ENCODE measurements around the gene TTLL11. TPM values are rescaled to one million over a fixed set of nuclear protein-coding genes. Genes with fewer than 3 reads are reported as not detected.

Gene TTLL11
- polyA plus RNA-seq, 1 of the 3 experiments (the other 2 are of a cell fraction): 6.8 TPM

GRCh38 chr9:121868626-121869025 is 224.5 kb downstream of the TTLL11 start:
- TF ChIP-seq TCF12 (IDR thresholded peaks at IDR 0.05) (0 out of 2 replicates have a peak, but pooled peaks have one; percentile 6), FOXM1 (IDR thresholded peaks at IDR 0.05; ENCODE audit: low read depth) (no peak), EP300 (IDR thresholded peaks at IDR 0.05; ENCODE audit: borderline replicate concordance in 1 of 2, low read depth in 1 of 2, low read length in 1 of 2) (no peak)
- no peak overlapping the region for H3K27ac ChIP-seq (ENCODE audit: low read depth in 2 of 2, low read length in 1 of 2)
- H3F3A ChIP-seq (replicated peaks; ENCODE audit: insufficient read depth): peaks cover 21% of the 10 kb centered on the region
- no peak overlapping the region for H3K4me3 ChIP-seq (ENCODE audit: low read depth in 2 of 2, low read length in 1 of 2)
- H2AFZ ChIP-seq (ENCODE audit: low read depth): no peak overlapping the region
- peaks cover 2 to 11% of the 10 kb centered on the region in 2 experiments for H3K36me3 ChIP-seq (replicated peaks in 1 of 2; ENCODE audit: control insufficient read depth in 1 of 2, insufficient read depth in 2 of 2, low read length in 1 of 2)
- ChIA-PET POLR2A (no interaction called here), CTCF (no interaction called here)
- 0 out of 2 replicates have a peak, but pooled peaks cover 3% of the 10 kb centered on the region for H3K79me2 ChIP-seq (ENCODE audit: insufficient read depth)
- no peak overlapping the region for H3K4me2 ChIP-seq
- no peak overlapping the region for H3K9ac ChIP-seq
- no peaks in the 10 kb centered on the region for H3K9me2 ChIP-seq
- no peaks in the 10 kb centered on the region for H4K20me1 ChIP-seq (ENCODE audit: insufficient read depth)
- H3K27me3 ChIP-seq (ENCODE audit: insufficient read depth): no peaks in the 10 kb centered on the region
- no peak for DNase-seq
- H3K4me1 ChIP-seq (ENCODE audit: control insufficient read depth in 1 of 2, insufficient read depth in 2 of 2, low read depth in 1 of 2, low read length in 1 of 2): peaks cover 2 to 13% of the 10 kb centered on the region in 2 experiments; a peak in 3 of 4 replicates
- no peaks in the 10 kb centered on the region for H3K9me3 ChIP-seq
- WGBS (ENCODE audit: low lambda C conversion rate): 80% methylated on average over 1 of the region's 1 CpG

- Histone ChIP-seq H3K27ac (ENCODE audit: low read depth in 2 of 2, low read length in 1 of 2) (no peak overlapping the region), H3K9me2 (no peaks in the 10 kb centered on the region), H3K4me3 (ENCODE audit: low read depth in 2 of 2, low read length in 1 of 2) (no peak overlapping the region), H3K27me3 (ENCODE audit: insufficient read depth) (no peaks in the 10 kb centered on the region), H3F3A (replicated peaks; ENCODE audit: insufficient read depth) (peaks cover 21% of the 10 kb centered on the region), H2AFZ (ENCODE audit: low read depth) (no peak overlapping the region), H4K20me1 (ENCODE audit: insufficient read depth) (no peaks in the 10 kb centered on the region), H3K4me2 (no peak overlapping the region), H3K4me1 (ENCODE audit: control insufficient read depth in 1 of 2, insufficient read depth in 2 of 2, low read depth in 1 of 2, low read length in 1 of 2) (peaks cover 2 to 13% of the 10 kb centered on the region in 2 experiments; a peak in 3 of 4 replicates), H3K9ac (no peak overlapping the region), H3K79me2 (ENCODE audit: insufficient read depth) (0 out of 2 replicates have a peak, but pooled peaks cover 3% of the 10 kb centered on the region), H3K9me3 (no peaks in the 10 kb centered on the region), H3K36me3 (replicated peaks in 1 of 2; ENCODE audit: control insufficient read depth in 1 of 2, insufficient read depth in 2 of 2, low read length in 1 of 2) (peaks cover 2 to 11% of the 10 kb centered on the region in 2 experiments)
- WGBS (ENCODE audit: low lambda C conversion rate): 83% methylated on average over 1 of the region's 1 CpG
- TF ChIP-seq RFX5 (IDR thresholded peaks at IDR 0.05; ENCODE audit: low read length) (no peak), FOXJ3 (CRISPR knock-in tag; IDR thresholded peaks at IDR 0.05) (no peak), JUND (IDR thresholded peaks at IDR 0.05) (no peak), NFIC (IDR thresholded peaks at IDR 0.05; ENCODE audit: borderline replicate concordance) (no peak), ELF1 (IDR thresholded peaks at IDR 0.05) (no peak), NRF1 (IDR thresholded peaks at IDR 0.05; ENCODE audit: low read depth, low read length) (no peak), EP300 (IDR thresholded peaks at IDR 0.05; ENCODE audit: borderline replicate concordance in 1 of 2, low read depth in 1 of 2, low read length in 1 of 2) (no peak), RCOR1 (IDR thresholded peaks at IDR 0.05; ENCODE audit: low read length) (no peak), REST (IDR thresholded peaks at IDR 0.05; ENCODE audit: low read depth, low read length) (no peak), PBX3 (IDR thresholded peaks at IDR 0.05) (no peak), FOXM1 (IDR thresholded peaks at IDR 0.05; ENCODE audit: low read depth) (no peak), TAF1 (IDR thresholded peaks at IDR 0.05; ENCODE audit: borderline replicate concordance, low read depth, low read length) (no peak), MAX (IDR thresholded peaks at IDR 0.05; ENCODE audit: low read depth) (no peak), RXRA (IDR thresholded peaks at IDR 0.05; ENCODE audit: borderline replicate concordance, low read depth) (no peak), IRF3 (IDR thresholded peaks at IDR 0.05; ENCODE audit: low read depth, low read length) (no peak), TEAD4 (IDR thresholded peaks at IDR 0.05; ENCODE audit: borderline replicate concordance, insufficient read depth) (no peak), SMC3 (IDR thresholded peaks at IDR 0.05; ENCODE audit: low read depth, low read length) (no peak), RAD21 (IDR thresholded peaks at IDR 0.05; ENCODE audit: low read length) (no peak)
- ChIA-PET POLR2A (no interaction called here), CTCF (no interaction called here)
- no peak for DNase-seq
Observed at GRCh38 chr9:121866927-121867326, 226.2 kb downstream of the TTLL11 start.

All from SK-N-SH (cell line).